Measurements from ENCODE around the gene BMPER.

BMPER gene

DNA sequence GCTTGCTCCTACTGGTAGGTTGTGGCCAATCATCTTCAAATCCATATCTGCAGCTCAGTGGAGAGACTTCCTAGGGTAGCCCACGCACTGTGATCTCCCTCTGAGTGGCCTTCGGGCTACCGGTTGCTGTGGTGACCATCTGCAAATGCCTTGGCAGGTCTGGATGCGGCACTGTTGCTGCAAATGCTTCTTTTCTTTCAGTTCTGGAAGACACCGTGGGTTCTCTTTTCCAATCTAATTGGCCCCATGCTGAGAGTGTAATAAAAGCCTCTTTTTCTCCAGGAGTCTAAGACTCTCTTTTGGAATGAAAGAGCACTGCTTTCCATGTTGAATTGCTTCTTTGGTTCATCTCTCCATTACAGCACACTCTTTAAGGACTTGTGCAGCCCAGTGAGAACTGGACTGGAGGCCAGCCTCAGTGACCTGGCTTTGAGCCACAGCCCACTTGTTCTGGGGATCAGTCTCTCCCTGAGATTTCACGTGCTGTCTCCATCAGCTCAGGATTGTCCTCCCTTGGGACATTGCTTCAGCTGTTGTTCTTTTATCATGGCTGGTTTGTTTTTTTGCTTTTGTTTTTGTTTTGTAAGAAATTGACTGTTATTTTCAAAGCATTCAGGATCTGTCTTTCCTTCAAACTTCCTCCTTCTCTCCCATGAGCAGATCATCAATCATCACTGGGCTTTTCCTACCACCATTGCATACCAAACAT, 286.6 kb downstream of the BMPER start:
- no peak for DNase-seq

DNA sequence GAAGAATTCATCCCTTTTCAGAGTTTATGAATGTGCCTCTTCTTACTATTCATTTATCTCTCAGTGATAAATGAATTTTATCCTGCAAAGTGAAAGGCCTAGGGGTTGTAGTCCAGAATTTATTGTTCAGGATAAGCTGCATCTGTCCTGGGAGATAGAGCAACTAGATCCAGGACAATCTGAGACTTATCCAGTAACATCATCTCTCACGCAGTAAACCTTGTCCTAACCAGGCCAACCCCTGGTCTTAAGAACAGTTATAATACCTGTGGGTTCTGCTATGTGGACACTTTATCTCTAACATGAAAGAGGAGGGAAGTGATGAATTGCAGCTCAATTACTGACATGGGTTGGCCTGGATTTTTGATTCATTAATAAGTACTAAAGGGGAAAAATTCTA, 287.6 kb downstream of the BMPER start:
- DNase-seq: no peak

DNA sequence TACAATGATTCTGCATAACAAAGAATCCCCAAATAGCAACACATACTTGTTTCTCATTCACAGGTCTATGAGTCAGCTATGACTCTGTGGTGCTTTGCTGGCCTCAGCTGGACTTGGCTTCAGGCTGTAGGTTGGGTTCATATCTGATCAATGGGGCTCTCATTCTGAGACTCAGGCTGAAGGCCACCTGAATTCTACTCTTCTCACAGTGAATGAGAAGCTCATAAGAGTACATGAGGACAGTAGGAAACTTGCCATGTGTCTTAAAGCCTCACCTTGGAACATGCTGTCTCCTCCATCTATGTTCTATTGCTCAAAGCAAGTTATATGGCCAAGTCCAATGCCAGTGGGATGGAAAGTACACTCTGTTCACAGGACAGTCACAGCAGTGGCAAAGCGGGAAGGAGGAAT, 292.9 kb downstream of the BMPER start:
- no peak for DNase-seq
